H1 (cell line): Measurements from ENCODE around the gene PHC1. TPM values are rescaled to one million over a fixed set of nuclear protein-coding genes. Genes with fewer than 3 reads are reported as not detected.

Experiments used
- CTCF ChIA-PET: fragments of 300-600 bp; sonication (Branson Sonifier 250); formaldehyde crosslinking; loops from one replicate; lab custom pipeline; 2021; ENCODE audit not compliant: partially characterized antibody; lab: Charles Lee
- POLR2A ChIA-PET: fragments of 300-600 bp; sonication (Branson Sonifier 250); formaldehyde crosslinking; loops from one replicate; lab custom pipeline; 2021; ENCODE audit warnings: inconsistent platforms; ENCODE audit not compliant: partially characterized antibody; lab: Charles Lee
- DNase-seq, 2 experiments: peaks; one replicate each; pipeline versions ENCODE4 v3.0.0 to v3.0.0-alpha.2; 2010 to 2022; ENCODE audit warnings: low spot score in 2 of 2, low read depth in 1 of 2, mixed read lengths in 1 of 2
- FAIRE-seq: peaks from 2 replicates; lab custom pipeline; 2011; peaks lifted over from hg19 to GRCh38; lab: Jason Lieb, UNC
- H2AFZ ChIP-seq: 2 replicates; pipeline ENCODE4 v1.8.1; 2012; ENCODE audit warnings: low read length, inconsistent platforms
- H2AK5ac ChIP-seq: 2 replicates; pipeline ENCODE4 v1.6.1; 2013; ENCODE audit warnings: low read depth, low read length
- H2BK120ac ChIP-seq: replicated peaks from 2 replicates; pipeline ENCODE3; 2013; ENCODE audit warnings: low read depth, low read length, inconsistent platforms
- H2BK12ac ChIP-seq: 2 replicates; pipeline ENCODE4 v1.6.1; 2013; ENCODE audit warnings: low read depth, low read length
- H2BK15ac ChIP-seq: 2 replicates; pipeline ENCODE4 v1.6.1; 2013; ENCODE audit warnings: low read length
- H2BK20ac ChIP-seq: 2 replicates; pipeline ENCODE4 v1.6.1; 2013; ENCODE audit warnings: low read length
- H2BK5ac ChIP-seq: 2 replicates; pipeline ENCODE4 v1.6.1; 2013; ENCODE audit warnings: low read depth, low read length
- H3K14ac ChIP-seq: 2 replicates; pipeline ENCODE4 v1.6.1; 2013; ENCODE audit warnings: inconsistent platforms; ENCODE audit not compliant: insufficient read length
- H3K18ac ChIP-seq: 2 replicates; pipeline ENCODE4 v1.6.1; 2013; ENCODE audit warnings: low read length; ENCODE audit errors: extremely low read depth
- H3K23ac ChIP-seq: 2 replicates; pipeline ENCODE4 v1.6.1; 2013; ENCODE audit warnings: inconsistent platforms; ENCODE audit not compliant: insufficient read length
- H3K23me2 ChIP-seq: 2 replicates; pipeline ENCODE4 v1.6.1; 2013; ENCODE audit warnings: low read depth, low read length
- H3K27ac ChIP-seq: 2 replicates; pipeline ENCODE4 v1.6.1; 2011; ENCODE audit warnings: low read depth, low read length, inconsistent platforms
- H3K27me3 ChIP-seq, 4 experiments: replicated peaks in 1 of 4; 1 replicate in 1 of 4; 2 replicates in 3 of 4; pipeline versions ENCODE4 v1.6.1 to v1.8.1; 2011 to 2013; ENCODE audit warnings: low read length in 3 of 4, mild to moderate bottlenecking in 3 of 4, inconsistent platforms in 2 of 4, mixed read lengths in 2 of 4, moderate library complexity in 1 of 4; ENCODE audit not compliant: control insufficient read depth in 3 of 4, insufficient read depth in 3 of 4; ENCODE audit errors: extremely low read depth in 1 of 4
- H3K36me3 ChIP-seq, 4 experiments: 2 replicates each; pipeline versions ENCODE4 v1.6.1 to v1.8.1; 2011 to 2013; ENCODE audit warnings: mild to moderate bottlenecking in 4 of 4, low read length in 3 of 4, moderate library complexity in 2 of 4, control low read depth in 1 of 4, inconsistent platforms in 1 of 4; ENCODE audit not compliant: insufficient read depth in 4 of 4, control insufficient read depth in 2 of 4
- H3K4ac ChIP-seq: replicated peaks from 2 replicates; pipeline ENCODE3; 2013; ENCODE audit warnings: low read length, low read depth, mixed read lengths, inconsistent platforms; ENCODE audit not compliant: insufficient read length
- H3K4me1 ChIP-seq, 4 experiments: replicated peaks in 1 of 4; 1 replicate in 1 of 4; 2 replicates in 3 of 4; pipeline versions ENCODE4 v1.6.1 to v1.8.1; 2011 to 2013; ENCODE audit warnings: low read length in 3 of 4, inconsistent platforms in 2 of 4, mixed read lengths in 1 of 4; ENCODE audit not compliant: insufficient read depth in 4 of 4, control insufficient read depth in 3 of 4
- H3K4me2 ChIP-seq, 2 experiments: 2 replicates each; pipeline versions ENCODE4 v1.6.1 to v1.8.1; 2011 to 2013; ENCODE audit warnings: low read depth in 2 of 2, low read length in 2 of 2, control low read depth in 1 of 2, inconsistent platforms in 1 of 2, mild to moderate bottlenecking in 1 of 2; ENCODE audit not compliant: insufficient read depth in 1 of 2
- H3K4me3 ChIP-seq, 4 experiments: fragments of 200-600, 300-600 bp in 1 of 4; sonication (generic), shearing (Covaris generic), sonication (Bioruptor Twin) in 1 of 4; 2 replicates each; pipeline versions ENCODE4 v1.5.1 to v1.8.1; 2011 to 2016; ENCODE audit warnings: low read length in 4 of 4, low read depth in 3 of 4, control low read depth in 2 of 4, inconsistent platforms in 2 of 4, mild to moderate bottlenecking in 2 of 4, mixed read lengths in 1 of 4, moderate library complexity in 1 of 4; ENCODE audit not compliant: insufficient read depth in 2 of 4; ENCODE audit errors: extremely low read depth in 1 of 4
- H3K56ac ChIP-seq: replicated peaks from 2 replicates; pipeline ENCODE3; 2013; ENCODE audit warnings: low read depth, mild to moderate bottlenecking, mixed read lengths, low read length, inconsistent platforms; ENCODE audit not compliant: insufficient read length
- H3K79me1 ChIP-seq: 2 replicates; pipeline ENCODE4 v1.6.1; 2013; ENCODE audit warnings: low read depth, low read length, control low read depth
- H3K79me2 ChIP-seq, 2 experiments: 2 replicates each; pipeline versions ENCODE4 v1.6.1 to v1.8.1; 2012 to 2013; ENCODE audit warnings: low read length in 2 of 2, mild to moderate bottlenecking in 2 of 2, inconsistent platforms in 1 of 2; ENCODE audit not compliant: insufficient read depth in 2 of 2, control insufficient read depth in 1 of 2
- H3K9ac ChIP-seq, 4 experiments: replicated peaks in 1 of 4; 1 replicate in 1 of 4; 2 replicates in 3 of 4; pipeline versions ENCODE4 v1.6.1 to v1.8.1; 2011 to 2013; ENCODE audit warnings: low read depth in 3 of 4, low read length in 3 of 4, control low read depth in 2 of 4, mild to moderate bottlenecking in 2 of 4, moderate library complexity in 2 of 4, inconsistent platforms in 1 of 4; ENCODE audit errors: extremely low read depth in 1 of 4
- H3K9me3 ChIP-seq, 2 experiments: 2 replicates each; pipeline versions ENCODE4 v1.6.1 to v1.8.1; 2012 to 2013; ENCODE audit warnings: mild to moderate bottlenecking in 2 of 2, moderate library complexity in 2 of 2, control low read depth in 1 of 2, inconsistent platforms in 1 of 2, low read depth in 1 of 2, low read length in 1 of 2, mixed read lengths in 1 of 2; ENCODE audit not compliant: insufficient read depth in 2 of 2
- H4K20me1 ChIP-seq, 2 experiments: replicated peaks in 1 of 2; 2 replicates each; pipeline versions ENCODE3 to v1.8.1; 2011 to 2013; ENCODE audit warnings: inconsistent platforms in 2 of 2, low read length in 2 of 2, mild to moderate bottlenecking in 1 of 2; ENCODE audit not compliant: insufficient read depth in 2 of 2, control insufficient read depth in 1 of 2
- H4K5ac ChIP-seq: 2 replicates; pipeline ENCODE4 v1.6.1; 2013; ENCODE audit warnings: low read length, low read depth, mixed read lengths, inconsistent platforms; ENCODE audit not compliant: insufficient read length
- H4K8ac ChIP-seq: 2 replicates; pipeline ENCODE4 v1.8.0; 2013; ENCODE audit warnings: mild to moderate bottlenecking, moderate library complexity, low read length, inconsistent platforms; ENCODE audit not compliant: insufficient read depth; ENCODE audit errors: extremely low read depth
- H4K91ac ChIP-seq: replicated peaks from 2 replicates; pipeline ENCODE3; 2013; ENCODE audit warnings: low read length, mixed read lengths, inconsistent platforms; ENCODE audit not compliant: insufficient read length
- ATF2 ChIP-seq: IDR thresholded peaks from 2 replicates; pipeline ENCODE4 v1.6.1; 2012; ENCODE audit warnings: low read length, inconsistent platforms
- CBX8 ChIP-seq: fragments of 300-800, 300-1000 bp; sonication (generic); IDR thresholded peaks from 2 replicates; pipeline ENCODE4 v1.7.1; 2016; ENCODE audit warnings: low read depth, low read length, borderline replicate concordance
- CTBP2 ChIP-seq: IDR thresholded peaks from 2 replicates; pipeline ENCODE4 v1.7.0; 2011; ENCODE audit warnings: borderline replicate concordance, mild to moderate bottlenecking, moderate library complexity, mixed read lengths, low read length; ENCODE audit not compliant: insufficient read depth, insufficient read length
- JUN ChIP-seq: IDR thresholded peaks from 2 replicates; pipeline ENCODE4 v1.6.1; 2011; ENCODE audit warnings: low read depth, mild to moderate bottlenecking, improper control_type of control experiment, low read length
- RAD21 ChIP-seq, 2 experiments: IDR thresholded peaks in 1 of 2; conservative IDR thresholded peaks in 1 of 2; 2 replicates each; pipeline ENCODE4 v1.6.1; 2011; ENCODE audit warnings: low read depth in 2 of 2, low read length in 2 of 2, improper control_type of control experiment in 1 of 2, inconsistent platforms in 1 of 2, mild to moderate bottlenecking in 1 of 2, moderate library complexity in 1 of 2
- RNF2 ChIP-seq: fragments of 200-900, 300-1000 bp; sonication (generic); IDR thresholded peaks from 2 replicates; pipeline ENCODE4 v1.7.1; 2016; ENCODE audit warnings: borderline replicate concordance, low read depth, mild to moderate bottlenecking, antibody characterized with exemption, low read length; ENCODE audit not compliant: poor library complexity, severe bottlenecking; ENCODE audit errors: missing control alignments
- RXRA ChIP-seq: IDR thresholded peaks from 2 replicates; pipeline ENCODE4 v1.6.1; 2011; ENCODE audit warnings: low read depth, mild to moderate bottlenecking, low read length, moderate library complexity; ENCODE audit not compliant: insufficient read depth
- SAP30 ChIP-seq: fragments of 300-600 bp; sonication (generic); IDR thresholded peaks from 2 replicates; pipeline ENCODE4 v1.7.1; 2012; ENCODE audit warnings: low read length, moderate library complexity, mild to moderate bottlenecking, inconsistent platforms; ENCODE audit not compliant: insufficient read depth, insufficient replicate concordance
- SIRT6 ChIP-seq: IDR thresholded peaks from one replicate; pipeline ENCODE4 v1.7.1; 2012; ENCODE audit warnings: low read length, inconsistent platforms
- SP4 ChIP-seq: IDR thresholded peaks from 2 replicates; pipeline ENCODE4 v1.6.1; 2012; ENCODE audit warnings: low read length, inconsistent platforms
- TAF7 ChIP-seq: optimal IDR thresholded peaks from 2 replicates; pipeline ENCODE3; 2011; ENCODE audit warnings: low read depth, mild to moderate bottlenecking, inconsistent platforms, low read length, moderate library complexity, borderline replicate concordance
- TCF12 ChIP-seq: IDR thresholded peaks from 2 replicates; pipeline ENCODE4 v1.6.1; 2011; ENCODE audit warnings: low read depth, mild to moderate bottlenecking, low read length
- polyA plus RNA-seq, 7 experiments: library from polyadenylated mRNA; depleted of rRNA in 3 of 7; stranded (reverse) in 5 of 7; unstranded in 2 of 7; fragments of >200 nt in 5 of 7; fragments of 200-250 nt in 2 of 7; gene quantifications; 1 replicate in 5 of 7; 2 replicates in 1 of 7; 4 replicates in 1 of 7; pipeline versions ENCODE4 v1.2.1 to v1.2.3, GENCODE V29; 2011 to 2013; ENCODE audit warnings: missing spikeins in 2 of 7, mixed read lengths in 2 of 7
- total RNA-seq: library from RNA; stranded (reverse); fragmentation: NEBNext Ultra II Directional; extraction: Animal tissue kit (Norgen Biotek cat#: 25700); gene quantifications from 2 replicates; pipeline ENCODE4 v1.2.1, GENCODE V29; 2021

Gene PHC1
- total and polyA plus RNA-seq, 2 of the 8 experiments (the other 6 are each of a cell fraction or from before 2014, with no cell fraction given), result 934 to 1,655 TPM

GRCh38 chr12:8987163-8987562 is 72.9 kb downstream of the PHC1 start:
- H2AFZ ChIP-seq, result no peak overlapping the region
- no peak overlapping the region for H3K4me3 ChIP-seq
- H2BK12ac ChIP-seq, result no peak overlapping the region
- FAIRE-seq, result no peak
- POLR2A ChIA-PET, result interaction anchor here (1.5 kb wide), 1 partner anchor 38 kb away, joined by 3 read pairs; the partner anchor contains the start of gene M6PR
- TF ChIP-seq SAP30, result no peak
- no peak for TF ChIP-seq RXRA
- TF ChIP-seq CTBP2, result no peak
- TF ChIP-seq JUN, result no peak
- TF ChIP-seq SIRT6, result no peak
- TF ChIP-seq RAD21 (IDR thresholded peaks at IDR 0.05 in 1 of 2, conservative IDR thresholded peaks at IDR 0.05 in 1 of 2; ENCODE audit: low read depth in 2 of 2, low read length in 2 of 2), result no peak
- TF ChIP-seq CBX8, result no peak
- TF ChIP-seq SP4, result no peak
- TF ChIP-seq TCF12, result no peak
- TF ChIP-seq ATF2, result no peak
- no peak for TF ChIP-seq RNF2
- TF ChIP-seq TAF7, result no peak
- TF ChIP-seq, all 59 proteins: peak for 0
- H2BK20ac ChIP-seq, result no peak overlapping the region
- H2BK15ac ChIP-seq, result no peak overlapping the region
- no peaks in the 10 kb centered on the region for H3K36me3 ChIP-seq
- no peak overlapping the region for H3K56ac ChIP-seq
- no peaks in the 10 kb centered on the region for H3K23me2 ChIP-seq
- no peak overlapping the region for H4K91ac ChIP-seq
- H3K4me1 ChIP-seq, result no peaks in the 10 kb centered on the region
- no peak overlapping the region for H3K4ac ChIP-seq
- no peak overlapping the region for H2BK5ac ChIP-seq
- H4K5ac ChIP-seq, result no peak overlapping the region
- H3K23ac ChIP-seq, result no peak overlapping the region
- no peak overlapping the region for H3K14ac ChIP-seq
- H3K9ac ChIP-seq, result no peak overlapping the region
- no peak for DNase-seq
- no peak overlapping the region for H3K4me2 ChIP-seq
- H3K9me3 ChIP-seq, result no peaks in the 10 kb centered on the region
- no peak overlapping the region for H3K18ac ChIP-seq
- H3K79me1 ChIP-seq, result no peaks in the 10 kb centered on the region
- no peaks in the 10 kb centered on the region for H3K27me3 ChIP-seq
- CTCF ChIA-PET, result no interaction called here
- no peaks in the 10 kb centered on the region for H3K79me2 ChIP-seq
- H4K20me1 ChIP-seq, result no peaks in the 10 kb centered on the region
- H3K27ac ChIP-seq, result no peak overlapping the region
- no peak overlapping the region for H2AK5ac ChIP-seq
- no peak overlapping the region for H4K8ac ChIP-seq
- no peak overlapping the region for H2BK120ac ChIP-seq
